AG04449 (cell line): ENCODE results near the gene ABHD17C.

Experiments used
- CTCF ChIA-PET: fragments of 350-600 bp; formaldehyde crosslinking; extraction: SDS; loops from one replicate; lab custom pipeline; 2021; ENCODE audit warnings: antibody characterized with exemption; lab: Yijun Ruan, JAX
- POLR2A ChIA-PET: fragments of 400-600, 350-600 bp; formaldehyde crosslinking; extraction: SDS; loops from one replicate; lab custom pipeline; 2020; ENCODE audit warnings: antibody characterized with exemption, inconsistent platforms; lab: Yijun Ruan, JAX
- DNase-seq: peaks from one replicate; pipeline ENCODE4 v3.0.0-alpha.2; 2010; ENCODE audit warnings: low read depth, low spot score
- H3K4me3 ChIP-seq: 2 replicates; pipeline ENCODE4 v1.5.1; 2011; ENCODE audit warnings: low read depth, mild to moderate bottlenecking, control low read depth, low read length
- TF ChIP-seq, protein P1 (sequence below): IDR thresholded peaks from one replicate; pipeline ENCODE4 v1.5.1; 2011; ENCODE audit warnings: mild to moderate bottlenecking, moderate library complexity, low read length, control low read depth, inconsistent platforms; ENCODE audit not compliant: insufficient read depth; ENCODE audit errors: missing control alignments

The ABHD17C gene

DNA sequence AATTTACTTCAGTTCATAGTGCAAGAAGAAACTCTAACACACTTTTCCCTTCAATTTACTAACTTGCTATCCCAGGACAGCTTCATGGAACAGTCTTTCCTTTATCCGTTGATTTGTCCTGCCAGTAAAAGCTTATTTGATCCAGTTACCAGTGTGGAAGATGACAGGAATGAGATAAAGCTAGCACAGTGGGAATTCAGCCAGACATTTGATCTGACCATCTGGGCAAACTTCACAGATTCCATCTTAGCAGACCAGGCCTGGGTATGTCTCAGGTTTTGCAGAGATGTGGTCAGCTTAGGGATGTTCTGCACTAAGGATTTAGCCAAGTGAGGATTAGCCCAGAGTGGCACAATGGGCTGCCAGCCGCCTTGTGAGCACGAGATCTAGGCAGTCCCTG, 103.8 kb downstream of the ABHD17C start:
- DNase-seq = no peak
- TF ChIP-seq, protein P1, sequence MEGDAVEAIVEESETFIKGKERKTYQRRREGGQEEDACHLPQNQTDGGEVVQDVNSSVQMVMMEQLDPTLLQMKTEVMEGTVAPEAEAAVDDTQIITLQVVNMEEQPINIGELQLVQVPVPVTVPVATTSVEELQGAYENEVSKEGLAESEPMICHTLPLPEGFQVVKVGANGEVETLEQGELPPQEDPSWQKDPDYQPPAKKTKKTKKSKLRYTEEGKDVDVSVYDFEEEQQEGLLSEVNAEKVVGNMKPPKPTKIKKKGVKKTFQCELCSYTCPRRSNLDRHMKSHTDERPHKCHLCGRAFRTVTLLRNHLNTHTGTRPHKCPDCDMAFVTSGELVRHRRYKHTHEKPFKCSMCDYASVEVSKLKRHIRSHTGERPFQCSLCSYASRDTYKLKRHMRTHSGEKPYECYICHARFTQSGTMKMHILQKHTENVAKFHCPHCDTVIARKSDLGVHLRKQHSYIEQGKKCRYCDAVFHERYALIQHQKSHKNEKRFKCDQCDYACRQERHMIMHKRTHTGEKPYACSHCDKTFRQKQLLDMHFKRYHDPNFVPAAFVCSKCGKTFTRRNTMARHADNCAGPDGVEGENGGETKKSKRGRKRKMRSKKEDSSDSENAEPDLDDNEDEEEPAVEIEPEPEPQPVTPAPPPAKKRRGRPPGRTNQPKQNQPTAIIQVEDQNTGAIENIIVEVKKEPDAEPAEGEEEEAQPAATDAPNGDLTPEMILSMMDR = no peak
- ChIA-PET POLR2A (no interaction called here), CTCF (interaction anchor here (1.0 kb wide), 1 partner anchor 10 kb away, joined by 3 read pairs; no protein-coding TSS in a partner anchor)
- no peak overlapping the region for H3K4me3 ChIP-seq

DNA sequence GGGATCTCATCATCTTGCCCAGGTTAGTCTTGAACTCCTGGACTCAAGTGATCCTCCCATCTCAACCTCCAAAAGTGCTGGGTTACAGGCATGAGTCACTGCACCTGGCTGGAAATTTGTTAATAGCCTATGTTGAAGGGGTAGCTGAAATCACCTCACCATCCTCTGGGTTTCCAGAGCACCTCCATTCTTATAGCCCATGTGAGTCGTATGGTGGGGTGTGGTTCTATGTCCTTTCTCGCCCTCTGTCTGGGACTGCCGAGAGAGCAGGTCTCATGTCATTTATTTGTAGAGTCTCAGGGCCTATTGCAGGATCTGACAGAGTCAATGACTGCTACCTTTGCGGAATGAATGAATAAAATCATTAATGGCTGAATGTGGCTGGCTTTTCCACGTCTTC, 105.0 kb downstream of the ABHD17C start:
- DNase-seq = no peak
- ChIA-PET CTCF (interaction anchor here (1.0 to 1.2 kb wide), 2 partner anchors 11 to 181 kb away, joined by 3 read pairs; no protein-coding TSS in a partner anchor), POLR2A (no interaction called here)
- no peak overlapping the region for H3K4me3 ChIP-seq
- TF ChIP-seq, protein P1 = no peak

DNA sequence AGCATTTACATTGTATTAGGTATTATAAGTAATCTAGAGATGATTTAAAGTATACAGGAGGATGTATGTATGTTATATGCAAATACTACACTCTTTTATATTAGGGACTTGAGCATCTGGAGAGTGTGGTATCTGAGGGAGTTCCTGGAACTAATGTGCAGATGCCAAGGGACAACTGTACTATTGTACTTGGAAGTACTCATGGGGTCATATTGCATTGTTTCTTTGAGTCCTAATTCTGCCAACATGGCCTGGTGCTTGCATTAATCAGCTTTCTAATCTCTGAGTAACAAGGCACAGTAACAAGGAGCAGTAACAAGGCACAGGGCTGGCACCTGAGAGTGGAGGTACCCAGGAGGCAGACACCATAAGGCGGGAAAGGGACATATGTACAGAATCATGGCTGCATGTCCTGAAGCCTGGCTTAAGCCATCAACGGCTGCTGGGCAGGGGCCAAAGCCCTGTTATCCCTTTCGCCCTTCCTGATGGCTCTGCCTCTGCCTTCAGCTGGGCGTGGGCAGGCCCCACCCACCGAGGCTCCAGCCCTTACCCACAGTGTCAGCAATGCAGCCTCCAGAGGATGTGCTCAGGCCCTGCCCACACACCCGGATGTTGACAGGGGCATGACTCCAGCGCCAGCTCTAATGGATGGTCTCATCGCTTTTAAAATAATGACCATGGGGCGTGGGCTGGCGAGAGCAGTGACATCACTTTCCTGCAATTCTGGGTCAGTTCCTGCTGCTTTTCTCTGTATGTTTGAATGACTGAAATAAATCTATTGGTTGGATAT, 107.0 kb downstream of the ABHD17C start:
- ChIA-PET POLR2A (no interaction called here), CTCF (interaction anchor here (1.2 to 1.3 kb wide), 2 partner anchors 15 to 233 kb away, joined by 3 read pairs; no protein-coding TSS in a partner anchor)
- H3K4me3 ChIP-seq = no peak overlapping the region
- TF ChIP-seq, protein P1 = no peak
- no peak for DNase-seq

DNA sequence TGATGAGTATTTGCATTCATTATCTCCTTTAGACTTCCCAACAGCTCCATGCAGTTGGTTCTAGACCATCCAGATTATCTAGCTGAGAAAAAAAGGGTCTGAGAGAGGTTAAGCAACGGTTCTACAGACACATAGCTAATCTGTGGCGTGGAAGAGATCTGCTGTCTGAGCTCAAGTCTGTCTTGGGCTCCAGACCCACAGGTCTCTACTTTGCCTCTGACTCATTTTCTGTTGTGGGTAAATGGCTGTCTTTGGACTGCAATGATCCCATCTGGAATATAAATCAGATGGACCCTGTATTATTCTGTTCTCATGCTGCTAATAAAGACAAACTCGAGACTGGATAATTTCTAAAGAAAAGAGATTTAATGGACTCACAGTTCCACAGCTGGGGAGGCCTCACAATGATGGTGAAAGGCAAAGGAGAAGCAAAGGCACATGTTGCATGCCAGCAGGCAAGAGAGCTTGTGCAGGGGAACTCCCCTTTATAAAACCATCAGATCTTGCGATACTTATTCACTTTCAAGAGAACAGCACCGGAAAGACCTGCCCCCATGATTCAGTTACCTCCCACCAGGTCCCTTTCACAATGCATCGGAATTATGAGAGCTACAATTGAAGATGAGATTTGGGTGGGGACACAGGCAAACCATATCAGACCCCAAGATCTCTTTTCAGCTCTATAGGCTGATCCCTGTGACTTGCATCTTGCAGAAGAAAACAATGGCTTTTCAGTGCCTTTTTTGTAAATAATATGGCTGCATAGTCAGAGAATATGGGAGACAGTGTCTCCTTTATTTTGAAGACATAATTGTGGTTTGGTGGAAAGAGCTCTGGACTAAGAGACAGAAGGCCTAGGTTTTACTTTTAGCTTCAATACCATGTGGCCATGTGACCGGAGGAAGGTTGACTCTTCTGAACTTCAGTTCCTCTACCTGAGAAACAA, 108.7 kb downstream of the ABHD17C start:
- POLR2A ChIA-PET = interaction anchor here (0.6 to 1.2 kb wide), 2 partner anchors 12 to 25 kb away, joined by 3 read pairs; partner anchors contain the start of gene CEMIP
- no peak for DNase-seq
- CTCF ChIA-PET = interaction anchor here (1.0 to 1.9 kb wide), 5 partner anchors 9 to 321 kb away, joined by 3 to 6 read pairs (median 3); no protein-coding TSS in a partner anchor
- no peak overlapping the region for H3K4me3 ChIP-seq
- TF ChIP-seq, protein P1 = no peak

DNA sequence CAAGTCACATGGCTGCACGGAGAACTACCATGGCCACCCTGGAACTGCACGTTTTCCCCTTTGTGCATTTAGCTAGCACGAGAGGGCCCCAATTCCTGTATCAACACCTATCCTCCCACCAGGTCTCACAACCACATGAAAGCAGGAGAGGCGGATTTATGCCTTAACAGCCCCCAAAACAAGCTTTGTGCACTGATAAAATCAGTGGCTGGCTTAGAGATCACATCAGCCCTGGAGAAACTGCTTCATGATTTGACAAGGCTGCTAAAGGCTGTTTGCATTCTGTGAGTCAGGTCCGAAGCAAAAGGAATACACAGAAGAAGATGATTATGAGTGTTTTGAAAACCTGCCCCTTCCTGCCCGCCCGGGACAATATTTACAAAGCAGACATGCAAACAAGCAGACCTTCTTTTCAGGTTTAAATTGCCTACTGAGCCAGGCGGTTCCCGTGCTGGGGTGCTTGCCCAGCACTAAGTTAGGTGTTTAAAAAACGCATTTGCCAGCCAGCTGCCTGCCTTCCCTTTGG, 109.9 kb downstream of the ABHD17C start:
- ChIA-PET POLR2A (no interaction called here), CTCF (interaction anchor here (1.1 to 2.1 kb wide), 4 partner anchors 12 to 165 kb away, joined by 3 to 10 read pairs (median 6); partner anchors contain the start of gene CEMIP)
- TF ChIP-seq, protein P1 = no peak
- no peak for DNase-seq
- H3K4me3 ChIP-seq = no peak overlapping the region
